Natural killer cell (primary cell): ENCODE data around the gene DTX4. TPM values are rescaled to one million over a fixed set of nuclear protein-coding genes. Genes with fewer than 3 reads are reported as not detected.

Experiments used
- ATAC-seq, 3 donors: fragments of 150-1000 bp in 2 of 3; fragments of 200-7000 bp in 1 of 3; cut with Tn5 transposase; 1 replicate in 1 of 3; 2 replicates in 2 of 3; pipeline ENCODE4 v1.10.0; 2021; ENCODE audit warnings: mild to moderate bottlenecking in 2 of 3, moderate library complexity in 2 of 3
- DNase-seq, 2 donors: peaks; one replicate each; pipeline versions ENCODE4 v3.0.0 to v3.0.0-alpha.2; 2013 to 2021; ENCODE audit warnings: mixed read lengths in 1 of 2
- H3K27ac ChIP-seq: one replicate; pipeline ENCODE4 v1.5.1; 2013; ENCODE audit warnings: mild to moderate bottlenecking, low read length
- H3K27me3 ChIP-seq: one replicate; pipeline ENCODE4 v1.6.1; 2013; ENCODE audit warnings: low read length; ENCODE audit not compliant: control insufficient read depth, insufficient read depth
- H3K36me3 ChIP-seq: one replicate; pipeline ENCODE4 v1.6.1; 2013; ENCODE audit warnings: low read length; ENCODE audit not compliant: control insufficient read depth, insufficient read depth
- H3K4me1 ChIP-seq: one replicate; pipeline ENCODE4 v1.6.1; 2013; ENCODE audit warnings: low read length; ENCODE audit not compliant: control insufficient read depth, insufficient read depth
- H3K4me3 ChIP-seq: one replicate; pipeline ENCODE4 v1.5.1; 2013; ENCODE audit warnings: low read length
- H3K9me3 ChIP-seq: one replicate; pipeline ENCODE4 v1.6.1; 2013; ENCODE audit warnings: low read length; ENCODE audit not compliant: control insufficient read depth, insufficient read depth
- H3K27ac Mint-ChIP-seq, 2 donors: one replicate each; pipeline ENCODE4 v1.8.0; 2022; ENCODE audit warnings: mild to moderate bottlenecking in 2 of 2, mixed read lengths in 2 of 2, moderate library complexity in 1 of 2
- H3K27me3 Mint-ChIP-seq, 2 donors: one replicate each; pipeline ENCODE4 v1.8.0; 2022; ENCODE audit warnings: low read depth in 2 of 2, mixed read lengths in 2 of 2
- H3K36me3 Mint-ChIP-seq: one replicate; pipeline ENCODE4 v1.8.0; 2022; ENCODE audit warnings: mixed read lengths
- H3K4me1 Mint-ChIP-seq, 2 donors: one replicate each; pipeline ENCODE4 v1.8.0; 2022; ENCODE audit warnings: mixed read lengths in 2 of 2
- H3K4me3 Mint-ChIP-seq: one replicate; pipeline ENCODE4 v1.8.0; 2022; ENCODE audit warnings: mild to moderate bottlenecking, moderate library complexity, mixed read lengths
- H3K9me3 Mint-ChIP-seq, 2 donors: one replicate each; pipeline ENCODE4 v1.8.0; 2022; ENCODE audit warnings: mixed read lengths in 2 of 2
- CTCF ChIP-seq: fragments of 200-600 bp; IDR thresholded peaks from one replicate; pipeline ENCODE4 v1.8.0; 2022; ENCODE audit warnings: antibody characterized with exemption
- WGBS: methylation state at CpG from one replicate; pipeline ENCODE4 v1.1.7; 2013; ENCODE audit warnings: missing lambda C conversion rate; ENCODE audit not compliant: insufficient coverage; 5-methylcytosine and 5-hydroxymethylcytosine counted together
- intact Hi-C: fragments of 100-400 bp; cut with micrococcal nuclease; formaldehyde crosslinking; loops from one replicate; pipeline ENCODE4 v1.14.2; 2022
- total RNA-seq, 4 donors: library from RNA; stranded (reverse); fragments of 120-200 nt in 1 of 4; gene quantifications; one replicate each; pipeline versions ENCODE4 v1.2.3 to v1.2.4, GENCODE V29; 2013 to 2022

DTX4 gene
- total RNA-seq, 3 donors from 2014 or later (not counting 1 experiment from before 2014, with no cell fraction given), result 0.21 to 0.90 (median 0.59) TPM

DNA sequence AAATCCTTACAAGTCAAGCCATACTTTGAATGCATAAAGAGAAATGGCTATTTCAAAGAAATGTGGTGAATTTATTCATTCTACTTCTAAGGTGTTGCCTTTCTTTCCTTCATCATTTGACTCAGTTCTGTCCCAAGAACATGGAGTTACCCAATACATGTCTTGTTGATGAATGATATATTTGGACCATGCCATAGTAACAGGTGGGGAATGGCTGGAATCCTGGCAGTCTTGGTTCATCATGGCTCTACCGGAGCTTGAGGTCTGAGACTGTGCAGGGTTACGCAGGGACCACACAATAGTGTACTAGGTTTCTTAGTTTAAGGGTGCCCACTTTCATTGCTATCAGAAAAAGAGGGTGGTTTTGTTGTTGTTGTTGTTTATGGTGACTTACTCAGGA is 81.1 kb downstream of the DTX4 start:
- H3K9me3 Mint-ChIP-seq, result no peaks in the 10 kb centered on the region
- peaks cover 16 to 17% of the 10 kb centered on the region in 2 donors for H3K4me1 Mint-ChIP-seq
- Histone ChIP-seq H3K4me3 (no peak overlapping the region), H3K36me3 (no peaks in the 10 kb centered on the region), H3K27ac (no peak overlapping the region), H3K4me1 (peaks cover under 1% of the 10 kb centered on the region), H3K27me3 (no peaks in the 10 kb centered on the region), H3K9me3 (no peaks in the 10 kb centered on the region)
- intact Hi-C loops, result no loop called here
- no peak for DNase-seq
- no peak for TF ChIP-seq CTCF
- H3K27me3 Mint-ChIP-seq, result peaks cover 0 to 3% of the 10 kb centered on the region in 2 donors
- H3K4me3 Mint-ChIP-seq, result no peak overlapping the region
- H3K36me3 Mint-ChIP-seq, result no peaks in the 10 kb centered on the region
- WGBS, result 91% methylated on average over 2 of the region's 2 CpGs
- ATAC-seq, result no peak
- no peak overlapping the region for H3K27ac Mint-ChIP-seq

GRCh38 chr11:59254286-59254685 is 82.4 kb downstream of the DTX4 start:
- peaks cover 6% of the 10 kb centered on the region in 2 donors for H3K4me1 Mint-ChIP-seq
- no peaks in the 10 kb centered on the region for H3K27me3 ChIP-seq
- H3K9me3 Mint-ChIP-seq, result no peaks in the 10 kb centered on the region
- H3K4me3 Mint-ChIP-seq, result no peak overlapping the region
- no peak overlapping the region for H3K4me3 ChIP-seq
- DNase-seq (no peak), ATAC-seq (no peak)
- no peak for TF ChIP-seq CTCF
- peaks cover 0 to 3% of the 10 kb centered on the region in 2 donors for H3K27me3 Mint-ChIP-seq
- intact Hi-C loops, result no loop called here
- H3K9me3 ChIP-seq, result no peaks in the 10 kb centered on the region
- H3K4me1 ChIP-seq, result no peaks in the 10 kb centered on the region
- no peaks in the 10 kb centered on the region for H3K36me3 ChIP-seq
- H3K27ac Mint-ChIP-seq, result no peak overlapping the region
- H3K27ac ChIP-seq, result no peak overlapping the region
- H3K36me3 Mint-ChIP-seq, result no peaks in the 10 kb centered on the region

GRCh38 chr11:59255281-59255680 is 83.3 kb downstream of the DTX4 start:
- H3K4me3 ChIP-seq, result no peak overlapping the region
- no peak overlapping the region for H3K27ac Mint-ChIP-seq
- H3K9me3 ChIP-seq, result no peaks in the 10 kb centered on the region
- intact Hi-C loops, result no loop called here
- no peak for TF ChIP-seq CTCF
- DNase-seq, result no peak
- H3K4me1 Mint-ChIP-seq, result peaks cover 6% of the 10 kb centered on the region in 2 donors
- H3K27me3 ChIP-seq, result no peaks in the 10 kb centered on the region
- H3K9me3 Mint-ChIP-seq, result no peaks in the 10 kb centered on the region
- no peaks in the 10 kb centered on the region for H3K36me3 Mint-ChIP-seq
- no peak overlapping the region for H3K27ac ChIP-seq
- WGBS, result 83% methylated on average over 8 of the region's 8 CpGs
- H3K4me1 ChIP-seq, result no peaks in the 10 kb centered on the region
- no peak overlapping the region for H3K4me3 Mint-ChIP-seq
- H3K36me3 ChIP-seq, result no peaks in the 10 kb centered on the region
- no peak for ATAC-seq
- H3K27me3 Mint-ChIP-seq, result peaks cover 0 to 3% of the 10 kb centered on the region in 2 donors

Other genes starting within 250 kb of the DTX4 start
- not detected for gene GLYATL1, start 232.6 kb upstream of the DTX4 start, total RNA-seq
- not detected for gene GLYATL1B, start 85.8 kb upstream of the DTX4 start, total RNA-seq
- gene FAM111B, start 64.9 kb upstream of the DTX4 start, total RNA-seq, result 1 to 10 TPM; 1.2 to 1.9 (median 1.4) TPM
- 100 to 1,000 TPM in 2 of 3 donors, 10 to 100 TPM in 1; 93.7 to 125 (median 102) TPM for gene FAM111A, start 29.3 kb upstream of the DTX4 start, total RNA-seq
- 10 to 100 TPM; 11.1 to 20.0 (median 19.6) TPM for gene MPEG1, start 40.8 kb downstream of the DTX4 start, total RNA-seq
- not detected for gene OR5AN1, start 186.8 kb downstream of the DTX4 start, total RNA-seq